Karpas-422 (cell line): ENCODE results near the gene B3GALNT1. TPM values are rescaled to one million over a fixed set of nuclear protein-coding genes. Genes with fewer than 3 reads are reported as not detected.
A peak's percentile ranks its signal among the peaks of the same experiment; 100 is the strongest.

ENCODE experiments used
- DNase-seq: peaks from one replicate; pipeline ENCODE4 v3.0.0-alpha.2; 2015
- H2AFZ ChIP-seq: fragments of 200-600 bp; sonication (generic); 2 replicates; pipeline ENCODE4 v1.6.1; 2014; ENCODE audit warnings: antibody characterized with exemption, low read length, mixed read lengths
- H3K27ac ChIP-seq: fragments of 200-600 bp; sonication (generic); 2 replicates; pipeline ENCODE4 v1.5.1; 2014; ENCODE audit warnings: mild to moderate bottlenecking, low read length, moderate library complexity
- H3K27me3 ChIP-seq: fragments of 200-600 bp; sonication (generic); 2 replicates; pipeline ENCODE4 v1.6.1; 2014; ENCODE audit warnings: low read length, mixed read lengths
- H3K36me3 ChIP-seq: fragments of 200-600 bp; sonication (generic); 2 replicates; pipeline ENCODE4 v1.6.1; 2014; ENCODE audit warnings: low read length, mixed read lengths; ENCODE audit not compliant: insufficient read depth
- H3K4me1 ChIP-seq: fragments of 200-600 bp; sonication (generic); 2 replicates; pipeline ENCODE4 v1.6.1; 2014; ENCODE audit warnings: mild to moderate bottlenecking, low read length, mixed read lengths
- H3K4me2 ChIP-seq: fragments of 200-600 bp; sonication (generic); 2 replicates; pipeline ENCODE4 v1.6.1; 2014; ENCODE audit warnings: low read length, low read depth, mild to moderate bottlenecking; ENCODE audit not compliant: poor library complexity, severe bottlenecking
- H3K4me3 ChIP-seq: fragments of 200-600 bp; sonication (generic); 2 replicates; pipeline ENCODE4 v1.5.1; 2014; ENCODE audit warnings: mild to moderate bottlenecking, antibody characterized with exemption, low read length, mixed read lengths
- H3K79me2 ChIP-seq: fragments of 200-600 bp; sonication (generic); 2 replicates; pipeline ENCODE4 v1.6.1; 2014; ENCODE audit warnings: mild to moderate bottlenecking, low read length, mixed read lengths
- H3K9ac ChIP-seq: fragments of 200-600 bp; sonication (generic); 2 replicates; pipeline ENCODE4 v1.6.0; 2014; ENCODE audit warnings: low read length
- H3K9me2 ChIP-seq: fragments of 200-600 bp; sonication (generic), shearing (Covaris generic); replicated peaks from 2 replicates; pipeline ENCODE4 v1.6.0; 2014; ENCODE audit warnings: mild to moderate bottlenecking, low read length, moderate library complexity; ENCODE audit not compliant: insufficient read depth
- H3K9me3 ChIP-seq: fragments of 300-700, 200-600 bp; sonication (generic); 2 replicates; pipeline ENCODE4 v1.6.1; 2014; ENCODE audit warnings: low read length, mixed read lengths
- H4K20me1 ChIP-seq: fragments of 200-600 bp; sonication (generic); 2 replicates; pipeline ENCODE4 v1.6.1; 2014; ENCODE audit warnings: mild to moderate bottlenecking, antibody characterized with exemption, low read length, low read depth; ENCODE audit not compliant: insufficient read depth
- total RNA-seq: library from RNA; depleted of rRNA; stranded (reverse); fragments of >200 nt; shearing (Covaris generic); gene quantifications from 2 replicates; pipeline ENCODE4 v1.2.3, GENCODE V29; 2014; ENCODE audit warnings: low replicate concordance

Gene B3GALNT1
- total RNA-seq, 1 experiment from 2014 or later, result 5.7 TPM

DNA sequence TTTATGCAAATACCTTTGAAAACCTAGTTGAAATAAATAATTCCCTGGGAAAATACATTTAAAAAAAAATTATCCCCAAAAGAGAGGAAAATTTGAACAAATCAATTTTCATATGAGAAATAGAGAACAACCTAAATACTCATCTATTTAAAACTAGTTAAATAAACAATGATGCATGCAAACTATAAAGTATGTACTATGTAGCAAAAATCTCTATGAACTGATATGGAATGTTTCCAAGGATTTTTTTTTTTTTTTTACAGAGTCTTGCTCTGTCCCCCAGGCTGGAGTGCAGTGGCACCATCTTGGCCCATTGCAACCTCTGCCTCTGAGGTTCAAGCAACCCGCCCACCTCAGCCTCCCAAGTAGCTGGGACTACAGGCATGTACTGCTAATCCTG is 27.2 kb upstream of the B3GALNT1 start:
- no peaks in the 10 kb centered on the region for H3K4me1 ChIP-seq
- no peaks in the 10 kb centered on the region for H4K20me1 ChIP-seq
- H3K79me2 ChIP-seq, result no peaks in the 10 kb centered on the region

DNA sequence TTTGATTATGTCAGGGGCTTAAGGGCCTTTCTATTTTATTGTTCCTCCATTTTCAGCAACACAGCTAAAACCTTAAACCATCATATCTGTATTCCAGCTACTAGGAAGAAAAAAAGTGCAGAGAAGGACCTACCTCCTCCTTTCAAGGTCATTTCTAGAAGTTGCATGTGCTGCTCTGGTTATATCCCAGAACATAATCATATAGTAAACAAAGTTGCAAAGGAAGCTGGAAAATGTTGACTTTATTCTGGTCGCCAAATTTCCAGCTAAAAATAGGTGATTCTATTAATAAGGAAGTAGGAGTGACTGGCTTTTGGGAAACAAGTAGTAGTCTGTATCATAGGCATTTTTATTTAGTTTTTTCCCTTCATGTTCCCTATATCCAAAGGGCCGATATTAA is 21.3 kb upstream of the B3GALNT1 start:
- Histone ChIP-seq H3K27ac (no peak overlapping the region), H3K9me2 (no peaks in the 10 kb centered on the region), H3K9ac (no peak overlapping the region), H4K20me1 (no peaks in the 10 kb centered on the region), H3K4me3 (no peak overlapping the region), H3K36me3 (no peaks in the 10 kb centered on the region), H3K79me2 (no peaks in the 10 kb centered on the region), H3K4me1 (no peaks in the 10 kb centered on the region), H3K27me3 (no peaks in the 10 kb centered on the region), H3K4me2 (no peak overlapping the region), H3K9me3 (no peaks in the 10 kb centered on the region), H2AFZ (no peak overlapping the region)
- DNase-seq, result no peak

More for the DNA sequence above, 27.2 kb upstream of the B3GALNT1 start:
- Histone ChIP-seq H3K4me3 (no peak overlapping the region), H3K4me2 (no peak overlapping the region), H3K9me2 (no peaks in the 10 kb centered on the region), H3K27ac (no peak overlapping the region), H3K9me3 (no peaks in the 10 kb centered on the region), H2AFZ (no peak overlapping the region), H3K27me3 (no peaks in the 10 kb centered on the region), H3K9ac (no peak overlapping the region), H3K36me3 (no peaks in the 10 kb centered on the region)
- DNase-seq, result no peak

DNA sequence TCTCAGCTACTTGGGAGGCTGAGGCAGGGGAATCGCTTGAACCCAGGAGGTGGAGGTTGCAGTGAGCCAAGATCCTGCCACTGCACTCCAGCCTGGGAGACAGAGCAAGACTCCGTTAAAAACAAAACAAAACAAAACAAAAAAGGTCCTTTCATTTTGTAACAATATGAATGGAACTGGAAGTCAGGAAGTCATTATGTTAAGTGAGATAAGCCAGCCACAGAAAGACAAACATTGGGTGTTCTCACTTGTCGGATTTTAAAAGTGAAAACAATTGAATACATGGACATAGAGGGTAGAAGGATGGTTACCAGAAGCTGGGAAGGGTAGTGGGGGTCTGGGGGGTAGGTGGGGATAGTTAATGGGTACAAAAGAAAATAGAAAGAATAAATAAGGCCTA is 12.5 kb upstream of the B3GALNT1 start:
- no peaks in the 10 kb centered on the region for H3K9me2 ChIP-seq
- H3K79me2 ChIP-seq, result no peaks in the 10 kb centered on the region
- H3K9ac ChIP-seq, result no peak overlapping the region
- no peaks in the 10 kb centered on the region for H3K4me1 ChIP-seq
- no peaks in the 10 kb centered on the region for H3K27me3 ChIP-seq
- H2AFZ ChIP-seq, result no peak overlapping the region
- H3K4me2 ChIP-seq, result no peak overlapping the region
- H3K9me3 ChIP-seq, result peaks cover 10% of the 10 kb centered on the region
- H4K20me1 ChIP-seq, result no peaks in the 10 kb centered on the region
- DNase-seq, result no peak
- H3K27ac ChIP-seq, result no peak overlapping the region
- no peaks in the 10 kb centered on the region for H3K36me3 ChIP-seq
- no peak overlapping the region for H3K4me3 ChIP-seq

DNA sequence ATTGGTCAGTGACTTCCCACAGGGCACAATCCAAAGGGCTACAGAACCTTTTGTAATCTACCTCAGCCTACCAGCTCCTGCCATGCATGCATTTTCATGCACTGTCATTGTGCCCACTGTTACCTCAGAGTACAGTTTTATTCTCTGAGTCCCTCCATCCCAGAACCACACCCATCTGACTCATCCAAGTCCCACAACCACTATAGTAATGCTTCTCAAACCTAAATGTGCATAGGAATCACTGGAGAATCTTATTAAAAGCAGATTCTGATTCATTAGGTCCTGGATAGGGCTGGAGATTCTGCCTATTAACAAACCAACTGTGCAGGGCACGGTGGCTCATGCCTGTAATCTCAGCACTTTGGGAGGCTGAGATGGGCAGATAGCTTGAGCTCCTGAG is 3.7 kb upstream of the B3GALNT1 start:
- no peaks in the 10 kb centered on the region for H3K9me2 ChIP-seq
- no peak overlapping the region for H3K27ac ChIP-seq
- no peaks in the 10 kb centered on the region for H3K36me3 ChIP-seq
- no peak overlapping the region for H2AFZ ChIP-seq
- H3K4me2 ChIP-seq, result no peak overlapping the region
- no peak overlapping the region for H3K4me3 ChIP-seq
- peaks cover 14% of the 10 kb centered on the region for H3K4me1 ChIP-seq
- DNase-seq, result no peak
- no peaks in the 10 kb centered on the region for H3K27me3 ChIP-seq
- H3K9ac ChIP-seq, result no peak overlapping the region
- no peaks in the 10 kb centered on the region for H4K20me1 ChIP-seq
- H3K79me2 ChIP-seq, result peaks cover 3% of the 10 kb centered on the region; the same call in 1 of the 2 replicates
- H3K9me3 ChIP-seq, result no peaks in the 10 kb centered on the region

DNA sequence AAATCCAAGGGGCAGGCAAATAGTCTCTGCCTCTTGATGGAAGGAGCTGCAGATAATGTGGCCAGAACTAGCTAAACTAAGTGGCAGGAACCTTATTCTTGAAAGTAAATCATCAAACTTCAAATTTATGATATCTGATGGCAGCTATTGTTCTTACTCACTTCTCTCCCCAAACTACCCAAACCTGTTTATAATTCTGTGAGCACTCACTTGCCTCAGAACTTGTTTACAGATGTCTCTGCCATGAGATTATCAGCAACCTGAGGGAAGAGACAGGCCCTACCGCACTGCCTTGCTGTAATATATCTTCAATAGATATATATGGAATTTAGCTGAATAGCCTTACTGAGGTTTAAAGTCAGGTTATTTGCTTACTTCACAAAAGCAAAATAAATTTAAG is 2.2 kb upstream of the B3GALNT1 start:
- H3K27ac ChIP-seq, result no peak overlapping the region
- H3K9me3 ChIP-seq, result no peaks in the 10 kb centered on the region
- H3K36me3 ChIP-seq, result no peaks in the 10 kb centered on the region
- no peak overlapping the region for H2AFZ ChIP-seq
- no peaks in the 10 kb centered on the region for H3K9me2 ChIP-seq
- H3K9ac ChIP-seq, result no peak overlapping the region
- no peak overlapping the region for H3K4me3 ChIP-seq
- H3K4me2 ChIP-seq, result no peak overlapping the region
- no peaks in the 10 kb centered on the region for H3K27me3 ChIP-seq
- peaks cover 14% of the 10 kb centered on the region for H3K4me1 ChIP-seq
- H3K79me2 ChIP-seq, result peaks cover 3% of the 10 kb centered on the region; the same call in 1 of the 2 replicates
- DNase-seq, result no peak
- H4K20me1 ChIP-seq, result no peaks in the 10 kb centered on the region

DNA sequence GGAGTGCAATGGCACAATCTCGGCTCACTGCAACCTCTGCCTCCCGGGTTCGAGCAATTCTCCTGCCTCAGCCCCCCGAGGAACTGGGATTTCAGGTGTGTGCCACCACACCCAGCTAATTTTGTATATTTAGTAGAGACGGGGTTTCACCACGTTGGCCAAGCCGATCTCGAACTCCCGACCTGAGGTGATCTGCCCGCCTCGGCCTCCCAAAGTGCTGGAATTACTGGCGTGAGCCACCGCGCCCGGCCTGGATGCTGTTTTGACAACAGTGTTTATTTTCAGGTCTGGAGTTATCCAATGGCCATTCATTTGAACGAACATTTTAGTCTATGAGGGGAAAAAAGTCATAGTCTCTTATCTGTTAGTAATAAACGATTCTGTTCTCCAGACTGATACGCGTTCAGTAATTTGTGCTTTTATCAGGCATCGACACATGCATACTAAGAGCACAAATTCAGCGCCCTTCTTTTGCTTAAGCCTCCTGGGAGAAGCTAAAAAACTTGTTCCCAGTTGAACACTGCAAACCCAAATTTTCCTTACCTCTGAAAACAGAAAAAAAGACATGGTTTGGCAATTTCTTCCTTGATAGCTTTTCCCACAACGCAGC is 1.3 kb downstream of the B3GALNT1 start:
- H3K9ac ChIP-seq, result no peak overlapping the region
- H3K79me2 ChIP-seq, result peaks cover 3% of the 10 kb centered on the region; the same call in 1 of the 2 replicates
- H4K20me1 ChIP-seq, result no peaks in the 10 kb centered on the region
- H2AFZ ChIP-seq, result no peak overlapping the region
- no peaks in the 10 kb centered on the region for H3K36me3 ChIP-seq
- H3K27me3 ChIP-seq, result no peaks in the 10 kb centered on the region
- peak overlapping the region; percentile 72 for H3K4me2 ChIP-seq
- DNase-seq, result no peak
- no peaks in the 10 kb centered on the region for H3K9me2 ChIP-seq
- no peaks in the 10 kb centered on the region for H3K9me3 ChIP-seq
- peaks cover 14% of the 10 kb centered on the region for H3K4me1 ChIP-seq
- H3K4me3 ChIP-seq, result peak overlapping the region; percentile 72
- no peak overlapping the region for H3K27ac ChIP-seq

DNA sequence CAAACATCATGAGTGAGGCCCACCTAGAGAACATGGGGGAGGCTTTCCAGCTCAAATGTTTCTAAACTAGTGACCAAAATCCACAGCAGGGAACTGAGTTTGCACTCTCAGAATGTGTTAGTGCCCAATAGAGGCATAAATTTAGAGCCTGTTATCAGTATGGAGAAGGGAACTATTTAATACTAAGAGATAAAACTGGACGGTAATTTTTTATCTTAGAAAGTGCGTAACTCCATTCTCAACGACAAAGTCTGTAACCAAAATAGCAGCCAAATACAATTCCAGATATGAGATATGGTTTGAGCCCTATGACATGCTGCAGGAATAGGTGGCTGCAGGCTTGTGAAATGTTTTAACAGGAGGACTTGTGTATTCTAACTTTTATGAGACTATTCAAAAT is 3.5 kb downstream of the B3GALNT1 start:
- no peak overlapping the region for H3K27ac ChIP-seq

DNA sequence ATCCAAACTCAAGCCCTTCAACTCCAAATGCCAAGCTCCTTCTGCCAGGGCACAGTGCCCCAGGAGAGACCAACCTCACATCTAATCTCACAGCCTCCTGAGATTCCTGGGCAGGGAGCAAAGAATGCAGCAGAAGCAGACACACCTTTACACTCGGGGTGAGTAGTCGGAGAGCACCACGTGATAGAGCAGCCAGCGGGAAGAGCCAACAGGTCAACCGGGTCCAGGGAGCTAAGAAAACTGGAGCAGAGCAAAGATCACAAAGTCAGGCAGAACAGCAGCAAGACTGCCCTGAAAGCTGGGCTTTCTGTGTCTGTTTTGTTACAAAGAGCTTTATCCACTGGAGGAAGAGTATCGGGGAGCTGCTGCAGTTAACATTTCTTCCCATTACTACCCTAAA is 4.2 kb downstream of the B3GALNT1 start:
- no peaks in the 10 kb centered on the region for H3K9me3 ChIP-seq
- peaks cover 3% of the 10 kb centered on the region; the same call in 1 of the 2 replicates for H3K79me2 ChIP-seq
- no peak overlapping the region for H3K4me3 ChIP-seq
- no peak overlapping the region for H3K27ac ChIP-seq
- H2AFZ ChIP-seq, result no peak overlapping the region
- no peak overlapping the region for H3K4me2 ChIP-seq
- H3K9me2 ChIP-seq, result no peaks in the 10 kb centered on the region
- no peaks in the 10 kb centered on the region for H3K27me3 ChIP-seq
- H3K4me1 ChIP-seq, result peaks cover 14% of the 10 kb centered on the region
- H3K36me3 ChIP-seq, result no peaks in the 10 kb centered on the region
- no peaks in the 10 kb centered on the region for H4K20me1 ChIP-seq
- no peak overlapping the region for H3K9ac ChIP-seq
- no peak for DNase-seq

More for the DNA sequence above, 3.5 kb downstream of the B3GALNT1 start:
- no peaks in the 10 kb centered on the region for H3K36me3 ChIP-seq
- DNase-seq, result no peak
- no peaks in the 10 kb centered on the region for H4K20me1 ChIP-seq
- H3K9me3 ChIP-seq, result no peaks in the 10 kb centered on the region
- H2AFZ ChIP-seq, result no peak overlapping the region
- H3K4me2 ChIP-seq, result no peak overlapping the region
- no peaks in the 10 kb centered on the region for H3K27me3 ChIP-seq
- H3K9ac ChIP-seq, result no peak overlapping the region
- peaks cover 3% of the 10 kb centered on the region; the same call in 1 of the 2 replicates for H3K79me2 ChIP-seq
- H3K9me2 ChIP-seq, result no peaks in the 10 kb centered on the region
- H3K4me1 ChIP-seq, result peaks cover 14% of the 10 kb centered on the region
- no peak overlapping the region for H3K4me3 ChIP-seq
